HepG2 (cell line): Measurements from ENCODE around the gene NKPD1. TPM values are rescaled to one million over a fixed set of nuclear protein-coding genes. Genes with fewer than 3 reads are reported as not detected.
A peak's percentile ranks its signal among the peaks of the same experiment; 100 is the strongest.

Experiments used
- ARID3A ChIP-seq: IDR thresholded peaks from 2 replicates; pipeline ENCODE4 v1.6.1; 2012; ENCODE audit warnings: low read depth, low read length, improper control_type of control experiment
- ATF7 ChIP-seq, 2 experiments: fragments of 450-650 bp in 1 of 2; sonication (generic) in 1 of 2; formaldehyde crosslinking in 1 of 2; IDR thresholded peaks; 2 replicates each; pipeline versions ENCODE4 v1.4.0 to v1.6.1; 2016 to 2020; ENCODE audit warnings: antibody characterized with exemption in 1 of 2, mild to moderate bottlenecking in 1 of 2, missing genetic modification reagents in 1 of 2
- ELF4 ChIP-seq: sonication (generic); formaldehyde crosslinking; IDR thresholded peaks from 2 replicates; pipeline ENCODE4 v1.5.0; 2020; ENCODE audit warnings: missing genetic modification reagents, mild to moderate bottlenecking, moderate library complexity, borderline replicate concordance
- HOXD1 ChIP-seq: sonication (generic); formaldehyde crosslinking; IDR thresholded peaks from 2 replicates; pipeline ENCODE4 v1.5.0; 2020; ENCODE audit warnings: missing genetic modification reagents
- ZEB1 ChIP-seq: IDR thresholded peaks from 2 replicates; pipeline ENCODE4 v1.6.1; 2012; ENCODE audit warnings: mild to moderate bottlenecking, low read depth, inconsistent platforms; ENCODE audit not compliant: insufficient replicate concordance
- ZNF609 ChIP-seq: sonication (generic); formaldehyde crosslinking; IDR thresholded peaks from 2 replicates; pipeline ENCODE4 v1.4.0; 2020; ENCODE audit warnings: mild to moderate bottlenecking, missing genetic modification reagents, borderline replicate concordance
- polyA plus RNA-seq, 8 experiments: library from polyadenylated mRNA; depleted of rRNA in 3 of 8; stranded (reverse) in 7 of 8; unstranded in 1 of 8; fragments of >200 nt; fragmentation: Illumina TruSeq in 4 of 8; extraction: Trizol in 4 of 8; gene quantifications; 2 replicates each; pipeline versions ENCODE4 v1.2.1 to v1.2.3, GENCODE V29; 2011 to 2016; ENCODE audit warnings: low read depth in 4 of 8, missing spikeins in 1 of 8, mixed read lengths in 1 of 8; ENCODE audit not compliant: insufficient read depth in 1 of 8
- total RNA-seq, 5 experiments: library from RNA; depleted of rRNA; stranded (reverse); fragments of >200 nt; fragmentation: Illumina TruSeq; extraction: Trizol; gene quantifications; 2 replicates each; pipeline ENCODE4 v1.2.3, GENCODE V29; 2016; ENCODE audit warnings: low read depth in 1 of 5
- TF ChIP-seq, protein P1 (sequence below): sonication (generic); formaldehyde crosslinking; IDR thresholded peaks from 2 replicates; pipeline ENCODE4 v1.5.1; 2020; ENCODE audit warnings: mild to moderate bottlenecking, missing genetic modification reagents, moderate library complexity

Gene NKPD1
- total and polyA plus RNA-seq, 2 of the 13 experiments (the other 11 are each of a cell fraction or from before 2014, with no cell fraction given): 0.03 TPM; not detected in 1

DNA sequence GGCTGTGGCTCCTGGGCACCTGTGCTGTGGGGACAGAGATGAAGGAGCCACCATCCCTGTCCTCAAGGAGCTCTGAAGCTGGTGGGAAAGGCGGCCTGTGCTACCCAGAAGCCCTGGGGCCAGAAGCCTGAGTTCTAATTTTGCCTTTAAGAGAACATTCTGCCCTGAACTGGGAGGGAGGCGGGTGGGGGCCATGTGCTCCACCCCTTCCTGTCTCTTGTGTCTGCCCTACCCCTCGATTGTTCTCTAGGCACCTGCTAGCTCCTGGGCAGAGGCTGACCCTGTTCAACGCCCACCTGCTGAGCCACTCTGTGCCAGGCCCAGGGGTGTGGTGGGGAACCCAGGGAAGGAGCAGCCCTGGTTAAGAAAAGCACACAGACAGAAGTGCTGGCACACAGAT, 11.4 kb upstream of the NKPD1 start (continued):
- TF ChIP-seq ZNF609 (CRISPR knock-in tag) (no peak), ARID3A (no peak), HOXD1 (CRISPR knock-in tag) (no peak), ELF4 (CRISPR knock-in tag) (no peak), ATF7 (IDR thresholded peaks at IDR 0.05) (no peak), ATF7 (CRISPR knock-in tag; IDR thresholded peaks at IDR 0.05) (no peak), ZEB1 (no peak)
- TF ChIP-seq, protein P1, sequence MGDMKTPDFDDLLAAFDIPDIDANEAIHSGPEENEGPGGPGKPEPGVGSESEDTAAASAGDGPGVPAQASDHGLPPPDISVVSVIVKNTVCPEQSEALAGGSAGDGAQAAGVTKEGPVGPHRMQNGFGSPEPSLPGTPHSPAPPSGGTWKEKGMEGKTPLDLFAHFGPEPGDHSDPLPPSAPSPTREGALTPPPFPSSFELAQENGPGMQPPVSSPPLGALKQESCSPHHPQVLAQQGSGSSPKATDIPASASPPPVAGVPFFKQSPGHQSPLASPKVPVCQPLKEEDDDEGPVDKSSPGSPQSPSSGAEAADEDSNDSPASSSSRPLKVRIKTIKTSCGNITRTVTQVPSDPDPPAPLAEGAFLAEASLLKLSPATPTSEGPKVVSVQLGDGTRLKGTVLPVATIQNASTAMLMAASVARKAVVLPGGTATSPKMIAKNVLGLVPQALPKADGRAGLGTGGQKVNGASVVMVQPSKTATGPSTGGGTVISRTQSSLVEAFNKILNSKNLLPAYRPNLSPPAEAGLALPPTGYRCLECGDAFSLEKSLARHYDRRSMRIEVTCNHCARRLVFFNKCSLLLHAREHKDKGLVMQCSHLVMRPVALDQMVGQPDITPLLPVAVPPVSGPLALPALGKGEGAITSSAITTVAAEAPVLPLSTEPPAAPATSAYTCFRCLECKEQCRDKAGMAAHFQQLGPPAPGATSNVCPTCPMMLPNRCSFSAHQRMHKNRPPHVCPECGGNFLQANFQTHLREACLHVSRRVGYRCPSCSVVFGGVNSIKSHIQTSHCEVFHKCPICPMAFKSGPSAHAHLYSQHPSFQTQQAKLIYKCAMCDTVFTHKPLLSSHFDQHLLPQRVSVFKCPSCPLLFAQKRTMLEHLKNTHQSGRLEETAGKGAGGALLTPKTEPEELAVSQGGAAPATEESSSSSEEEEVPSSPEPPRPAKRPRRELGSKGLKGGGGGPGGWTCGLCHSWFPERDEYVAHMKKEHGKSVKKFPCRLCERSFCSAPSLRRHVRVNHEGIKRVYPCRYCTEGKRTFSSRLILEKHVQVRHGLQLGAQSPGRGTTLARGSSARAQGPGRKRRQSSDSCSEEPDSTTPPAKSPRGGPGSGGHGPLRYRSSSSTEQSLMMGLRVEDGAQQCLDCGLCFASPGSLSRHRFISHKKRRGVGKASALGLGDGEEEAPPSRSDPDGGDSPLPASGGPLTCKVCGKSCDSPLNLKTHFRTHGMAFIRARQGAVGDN (CRISPR knock-in tag): peak; percentile 33; the same call in 1 of the 2 replicates
